Measurements from ENCODE around the gene GIT2.

GRCh38 chr12:109972821-109973220 lies 23.3 kb downstream of the GIT2 start:
- TF ChIP-seq GATA2 (IDR thresholded peaks at IDR 0.05; ENCODE audit: low read depth, low read length), result no peak
- no peak for TF ChIP-seq GATA3 (IDR thresholded peaks at IDR 0.05; ENCODE audit: low read depth, low read length)
